Measurements from ENCODE around the gene FKBP5.

DNA sequence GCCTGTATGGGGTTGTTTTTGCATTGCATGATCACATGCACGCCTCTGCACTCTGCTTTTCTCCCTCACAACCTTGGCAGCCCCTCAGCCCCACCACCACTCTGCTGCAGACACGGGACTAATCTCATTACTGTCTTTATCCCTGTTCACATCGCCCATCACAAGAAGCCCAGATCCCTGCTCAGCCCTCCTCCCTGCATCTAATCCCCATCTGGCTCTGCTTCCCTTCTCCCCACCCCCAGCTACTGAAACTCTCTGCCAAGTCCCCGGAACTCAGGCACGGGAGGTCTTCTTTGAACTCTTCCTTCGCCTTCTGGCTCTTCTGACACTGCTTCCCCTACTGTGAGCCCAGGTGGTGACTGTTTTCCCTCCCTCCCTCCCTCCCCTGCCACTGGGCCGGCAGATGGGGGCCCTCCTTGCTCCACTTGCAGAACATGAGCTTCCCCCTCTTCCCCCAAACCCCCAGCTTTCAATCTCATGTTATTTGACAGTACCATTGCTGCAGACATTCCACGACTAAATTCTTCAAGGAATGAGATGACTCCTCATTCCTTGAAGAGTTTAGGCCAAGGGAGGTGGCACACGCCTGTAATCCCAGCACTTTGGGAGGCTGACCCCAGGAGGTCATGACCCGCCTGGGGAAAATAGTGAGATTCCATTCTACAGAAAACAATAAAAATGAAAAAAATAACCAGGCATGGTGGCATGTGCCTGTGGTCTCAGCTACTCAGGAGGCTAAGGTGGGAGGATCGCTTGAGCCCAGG lies 154.1 kb downstream of the FKBP5 start:
- no peak for TF ChIP-seq CTCF (IDR thresholded peaks at IDR 0.05)
- no peak for TF ChIP-seq POLR2AphosphoS5 (IDR thresholded peaks at IDR 0.05)

Data from stomach (tissue), 4 donors.